Measurements from ENCODE around the gene GUK1.
"Not testable (repeated sequence)": the region's sequence is repeated elsewhere in the genome, so short reads cannot be mapped to it uniquely, and the experiment has no call there.

The GUK1 gene

DNA sequence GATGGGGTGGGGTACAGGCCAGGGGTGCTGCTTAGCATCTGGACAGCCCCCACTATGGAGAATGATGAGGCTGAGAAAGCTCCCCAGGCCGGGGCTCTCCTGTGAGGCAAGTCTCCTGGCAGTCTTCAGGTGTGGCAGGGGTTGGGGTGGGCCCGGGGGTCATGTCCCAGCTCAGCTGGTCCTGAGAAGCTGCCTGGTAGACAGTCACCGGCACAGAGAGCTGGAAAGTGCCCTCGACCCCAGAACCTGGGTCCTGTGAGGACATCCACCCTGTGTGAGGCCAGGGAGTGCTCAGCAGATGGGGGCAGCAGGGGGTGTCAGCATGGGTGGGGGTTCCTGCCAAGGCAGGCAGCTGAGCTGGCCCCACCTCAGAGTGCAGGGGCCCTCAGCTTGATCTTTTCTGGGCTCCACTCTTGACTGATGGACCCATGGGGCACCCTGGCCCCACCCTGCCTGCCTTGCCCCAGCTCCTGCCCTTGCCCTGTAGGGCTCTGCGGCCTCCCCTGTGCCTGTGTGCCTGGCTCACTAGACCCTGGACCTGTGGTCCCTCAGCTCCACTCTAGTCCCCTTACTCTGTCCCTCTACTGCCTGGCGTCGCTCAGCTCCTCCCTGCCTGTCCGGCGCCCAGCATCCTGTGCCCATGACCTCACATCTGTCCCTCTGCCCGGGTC is 31.3 kb downstream of the GUK1 start:
- peaks cover 18% of the 10 kb centered on the region for H3K36me3 ChIP-seq (ENCODE audit: insufficient read depth, low read length)
- H4K20me1 ChIP-seq (ENCODE audit: insufficient read depth, low read length), result peaks cover 56% of the 10 kb centered on the region
- TF ChIP-seq, protein P1, sequence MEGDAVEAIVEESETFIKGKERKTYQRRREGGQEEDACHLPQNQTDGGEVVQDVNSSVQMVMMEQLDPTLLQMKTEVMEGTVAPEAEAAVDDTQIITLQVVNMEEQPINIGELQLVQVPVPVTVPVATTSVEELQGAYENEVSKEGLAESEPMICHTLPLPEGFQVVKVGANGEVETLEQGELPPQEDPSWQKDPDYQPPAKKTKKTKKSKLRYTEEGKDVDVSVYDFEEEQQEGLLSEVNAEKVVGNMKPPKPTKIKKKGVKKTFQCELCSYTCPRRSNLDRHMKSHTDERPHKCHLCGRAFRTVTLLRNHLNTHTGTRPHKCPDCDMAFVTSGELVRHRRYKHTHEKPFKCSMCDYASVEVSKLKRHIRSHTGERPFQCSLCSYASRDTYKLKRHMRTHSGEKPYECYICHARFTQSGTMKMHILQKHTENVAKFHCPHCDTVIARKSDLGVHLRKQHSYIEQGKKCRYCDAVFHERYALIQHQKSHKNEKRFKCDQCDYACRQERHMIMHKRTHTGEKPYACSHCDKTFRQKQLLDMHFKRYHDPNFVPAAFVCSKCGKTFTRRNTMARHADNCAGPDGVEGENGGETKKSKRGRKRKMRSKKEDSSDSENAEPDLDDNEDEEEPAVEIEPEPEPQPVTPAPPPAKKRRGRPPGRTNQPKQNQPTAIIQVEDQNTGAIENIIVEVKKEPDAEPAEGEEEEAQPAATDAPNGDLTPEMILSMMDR (IDR thresholded peaks at IDR 0.05; ENCODE audit: borderline replicate concordance, extremely low read depth, low read length, poor library complexity, severe bottlenecking), result no peak
- no peak for TF ChIP-seq EZH2 (IDR thresholded peaks at IDR 0.05; ENCODE audit: borderline replicate concordance, low read depth, low read length, severe bottlenecking)
- no peak overlapping the region for H2AFZ ChIP-seq (ENCODE audit: low read depth, low read length)
- H3K4me2 ChIP-seq (ENCODE audit: insufficient read depth, low read length), result no peak overlapping the region
- no peak overlapping the region for H3K9ac ChIP-seq (ENCODE audit: low read depth, low read length)
- no peaks in the 10 kb centered on the region for H3K9me3 ChIP-seq (ENCODE audit: insufficient read depth, low read length, severe bottlenecking)
- no peak overlapping the region for H3K27ac ChIP-seq (ENCODE audit: low read length)
- no peak for ATAC-seq (ENCODE audit: insufficient read depth, low read depth)
- no peak for DNase-seq
- no peak overlapping the region for H3K4me3 ChIP-seq (ENCODE audit: low read depth in 1 of 2, low read length in 2 of 2)
- peaks cover 46% of the 10 kb centered on the region for H3K79me2 ChIP-seq (ENCODE audit: insufficient read depth, low read length)
- peaks cover 11% of the 10 kb centered on the region for H3K4me1 ChIP-seq (ENCODE audit: insufficient read depth, low read length)
- no peaks in the 10 kb centered on the region for H3K27me3 ChIP-seq (ENCODE audit: insufficient read depth, low read length, poor library complexity)

DNA sequence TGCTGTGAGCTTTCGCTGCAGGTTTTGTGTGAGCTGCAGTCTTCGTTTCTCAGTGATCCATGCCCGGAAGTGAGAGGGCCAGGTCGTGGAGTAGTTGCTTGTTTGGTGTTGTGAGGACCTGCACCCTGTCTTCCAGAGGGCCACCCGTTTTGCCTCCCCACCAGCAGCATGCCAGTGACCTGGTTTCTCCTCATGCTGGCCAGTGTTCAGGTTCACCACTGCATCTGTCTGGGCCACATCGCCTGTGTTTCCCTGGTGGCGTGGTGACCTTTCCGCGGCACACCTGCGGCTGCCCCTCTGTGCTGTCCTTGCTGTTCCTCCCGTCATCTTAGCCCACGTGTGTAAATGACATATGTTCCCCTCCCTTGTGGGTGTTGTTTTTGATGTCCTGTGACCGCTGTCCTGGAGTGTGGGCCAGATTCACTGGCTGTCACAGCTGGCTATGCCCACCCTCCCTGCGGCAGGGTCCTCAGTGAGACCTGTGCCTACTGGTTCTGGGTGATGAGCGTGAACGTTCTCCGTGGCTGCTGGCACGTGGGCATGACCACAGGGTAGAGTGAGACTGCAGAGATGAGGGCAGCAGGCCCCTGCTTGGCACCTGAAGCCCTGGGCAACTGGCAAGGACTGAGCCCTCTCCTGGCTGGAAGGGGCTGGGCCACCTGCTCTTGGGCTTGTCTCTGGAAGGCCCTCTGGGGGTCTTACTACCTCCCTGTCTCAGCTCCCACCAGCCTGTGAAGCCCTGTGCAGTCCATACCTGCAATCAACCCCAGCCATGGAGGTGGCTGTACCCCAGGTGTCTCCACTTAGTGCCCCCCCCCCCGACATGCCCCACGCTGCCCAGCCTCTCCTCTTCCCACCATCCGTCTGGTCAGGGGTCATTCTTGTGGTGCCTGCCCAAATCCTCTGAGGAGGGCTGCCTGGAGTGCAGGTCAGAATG is 32.8 kb downstream of the GUK1 start:
- Histone ChIP-seq H3K79me2 (ENCODE audit: insufficient read depth, low read length) (peaks cover 37% of the 10 kb centered on the region), H3K4me3 (ENCODE audit: low read depth in 1 of 2, low read length in 2 of 2) (no peak overlapping the region), H3K9me3 (ENCODE audit: insufficient read depth, low read length, severe bottlenecking) (no peaks in the 10 kb centered on the region), H2AFZ (ENCODE audit: low read depth, low read length) (no peak overlapping the region), H3K27me3 (ENCODE audit: insufficient read depth, low read length, poor library complexity) (no peaks in the 10 kb centered on the region), H3K27ac (ENCODE audit: low read length) (no peak overlapping the region), H3K9ac (ENCODE audit: low read depth, low read length) (no peak overlapping the region), H3K4me2 (ENCODE audit: insufficient read depth, low read length) (no peak overlapping the region), H3K4me1 (ENCODE audit: insufficient read depth, low read length) (no peaks in the 10 kb centered on the region), H3K36me3 (ENCODE audit: insufficient read depth, low read length) (peaks cover 22% of the 10 kb centered on the region), H4K20me1 (ENCODE audit: insufficient read depth, low read length) (peaks cover 51% of the 10 kb centered on the region)
- ATAC-seq (ENCODE audit: insufficient read depth, low read depth) (no peak), DNase-seq (no peak)
- no peak for TF ChIP-seq EZH2 (IDR thresholded peaks at IDR 0.05; ENCODE audit: borderline replicate concordance, low read depth, low read length, severe bottlenecking)
- TF ChIP-seq, protein P1 (IDR thresholded peaks at IDR 0.05; ENCODE audit: borderline replicate concordance, extremely low read depth, low read length, poor library complexity, severe bottlenecking), result no peak

DNA sequence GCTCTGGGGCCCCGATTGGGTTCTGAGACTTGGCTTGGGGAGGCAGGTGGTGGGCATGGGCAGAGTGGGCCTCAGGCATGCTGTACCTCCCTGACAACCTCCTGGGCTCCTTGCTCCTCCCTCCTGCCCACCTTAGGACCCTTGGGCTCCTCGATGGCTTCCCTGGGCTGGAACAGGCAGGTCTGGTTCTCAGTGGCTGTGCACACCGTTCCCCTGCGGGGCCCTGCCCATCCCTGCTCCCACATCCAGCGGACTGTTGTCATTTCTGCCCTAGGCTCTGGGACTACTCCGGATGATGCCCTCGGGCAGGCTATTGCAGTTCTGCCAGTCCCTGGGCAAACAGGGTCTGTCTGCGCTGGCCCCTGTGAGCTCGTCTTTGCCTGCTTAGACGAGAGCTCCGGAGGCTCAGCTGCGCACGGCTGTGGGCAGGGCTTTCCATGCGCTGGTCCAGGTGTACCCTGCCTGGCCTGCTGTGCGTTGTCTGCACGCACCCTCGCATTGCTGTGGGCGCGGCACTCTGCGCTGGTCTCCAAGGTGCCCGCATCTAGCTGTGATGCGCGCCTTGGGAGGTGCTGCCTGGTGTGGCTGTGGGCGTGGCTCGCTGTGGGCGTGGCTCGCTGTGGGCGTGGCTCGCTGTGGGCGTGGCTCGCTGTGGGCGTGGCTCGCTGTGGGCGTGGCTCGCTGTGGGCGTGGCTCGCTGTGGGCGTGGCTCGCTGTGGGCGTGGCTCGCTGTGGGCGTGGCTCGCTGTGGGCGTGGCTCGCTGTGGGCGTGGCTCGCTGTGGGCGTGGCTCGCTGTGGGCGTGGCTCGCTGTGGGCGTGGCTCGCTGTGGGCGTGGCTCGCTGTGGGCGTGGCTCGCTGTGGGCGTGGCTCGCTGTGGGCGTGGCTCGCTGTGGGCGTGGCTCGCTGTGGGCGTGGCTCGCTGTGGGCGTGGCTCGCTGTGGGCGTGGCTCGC is 33.7 kb downstream of the GUK1 start:
- H2AFZ ChIP-seq (ENCODE audit: low read depth, low read length); H3K9me3 ChIP-seq (ENCODE audit: insufficient read depth, low read length, severe bottlenecking); H3K4me1 ChIP-seq (ENCODE audit: insufficient read depth, low read length); H3K4me2 ChIP-seq (ENCODE audit: insufficient read depth, low read length); H3K9ac ChIP-seq (ENCODE audit: low read depth, low read length); H3K4me3 ChIP-seq (ENCODE audit: low read depth in 1 of 2, low read length in 2 of 2); H3K27ac ChIP-seq (ENCODE audit: low read length); DNase-seq; H3K27me3 ChIP-seq (ENCODE audit: insufficient read depth, low read length, poor library complexity): not testable (repeated sequence)
- ATAC-seq (ENCODE audit: insufficient read depth, low read depth), result peak; percentile 49; the same call in 1 of the 3 replicates
- Histone ChIP-seq H3K79me2 (ENCODE audit: insufficient read depth, low read length) (peaks cover 28% of the 10 kb centered on the region), H3K36me3 (ENCODE audit: insufficient read depth, low read length) (peaks cover 21% of the 10 kb centered on the region), H4K20me1 (ENCODE audit: insufficient read depth, low read length) (peaks cover 47% of the 10 kb centered on the region)
